Measurements from ENCODE around the gene TAX1BP1. TPM values are rescaled to one million over a fixed set of nuclear protein-coding genes. Genes with fewer than 3 reads are reported as not detected.

Gene TAX1BP1
- polyA plus RNA-seq, 1 donor (not counting 4 experiments of a cell fraction or from before 2014, with no cell fraction given) = 102 TPM

DNA sequence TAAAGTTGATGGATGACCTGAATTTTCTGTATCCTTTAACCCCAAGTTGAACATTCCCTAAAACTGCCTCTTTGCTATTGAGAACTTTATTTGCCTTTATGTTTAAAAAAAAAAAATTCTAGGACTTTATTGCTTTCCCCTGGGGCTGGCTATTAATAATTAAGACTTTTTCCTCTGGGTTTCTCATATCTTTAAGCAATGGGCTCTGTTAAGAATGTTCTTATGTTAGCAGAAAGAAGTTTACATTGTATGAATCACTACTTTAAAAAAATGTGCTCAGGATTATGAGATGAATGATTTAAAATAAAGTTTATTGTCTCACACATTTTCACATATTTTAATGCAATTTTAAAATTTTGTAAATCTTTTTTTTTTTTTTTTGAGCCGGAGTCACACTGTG lies 19.5 kb downstream of the TAX1BP1 start:
- no peak for DNase-seq (ENCODE audit: low read depth, low spot score)
- TF ChIP-seq CTCF (optimal IDR thresholded peaks at IDR 0.05 in 1 of 3, IDR thresholded peaks at IDR 0.05 in 1 of 3, conservative IDR thresholded peaks at IDR 0.05 in 1 of 3; ENCODE audit: extremely low read depth in 1 of 3, insufficient read depth in 2 of 3, low read length in 3 of 3) = no peak
- no peak for TF ChIP-seq EZH2 (IDR thresholded peaks at IDR 0.05; ENCODE audit: low read length)
- H3K36me3 ChIP-seq (ENCODE audit: control insufficient read depth in 2 of 2, extremely low read depth in 1 of 2, insufficient read depth in 2 of 2, low read length in 2 of 2) = peaks cover 1 to 3% of the 10 kb centered on the region in 2 experiments
- no peak overlapping the region for H2AFZ ChIP-seq (ENCODE audit: control insufficient read depth, low read length)
- H3K4me2 ChIP-seq (ENCODE audit: control insufficient read depth, extremely low read depth, insufficient read depth, low read depth, low read length) = no peak overlapping the region
- H3K9me3 ChIP-seq (ENCODE audit: control insufficient read depth, low read depth, low read length) = no peaks in the 10 kb centered on the region
- H3K4me1 ChIP-seq (ENCODE audit: control insufficient read depth, extremely low read depth, insufficient read depth, low read length) = no peaks in the 10 kb centered on the region
- peaks cover 13% of the 10 kb centered on the region for H3K79me2 ChIP-seq (ENCODE audit: control insufficient read depth, insufficient read depth, low read length)
- no peak overlapping the region for H3K9ac ChIP-seq (ENCODE audit: control insufficient read depth, extremely low read depth, insufficient read depth, low read length)
- H4K20me1 ChIP-seq (ENCODE audit: control insufficient read depth, extremely low read depth, insufficient read depth, low read length) = no peaks in the 10 kb centered on the region
- H3K4me3 ChIP-seq (ENCODE audit: control insufficient read depth in 2 of 3, extremely low read depth in 1 of 3, insufficient read depth in 2 of 3, low read depth in 1 of 3, low read length in 3 of 3) = no peak overlapping the region
- H3K27ac ChIP-seq (ENCODE audit: control insufficient read depth, insufficient read depth, low read length) = no peak overlapping the region
- dilution Hi-C loops (cut with MboI; ENCODE audit: extremely low pct_ligation_motif_present, low sequenced_read_pairs) = no loop called here
- no peaks in the 10 kb centered on the region for H3K9me1 ChIP-seq (ENCODE audit: control insufficient read depth, extremely low read depth, insufficient read depth, low read length)
- no peaks in the 10 kb centered on the region for H3K27me3 ChIP-seq (ENCODE audit: control insufficient read depth, extremely low read depth, insufficient read depth, low read length)
- FAIRE-seq = no peak

DNA sequence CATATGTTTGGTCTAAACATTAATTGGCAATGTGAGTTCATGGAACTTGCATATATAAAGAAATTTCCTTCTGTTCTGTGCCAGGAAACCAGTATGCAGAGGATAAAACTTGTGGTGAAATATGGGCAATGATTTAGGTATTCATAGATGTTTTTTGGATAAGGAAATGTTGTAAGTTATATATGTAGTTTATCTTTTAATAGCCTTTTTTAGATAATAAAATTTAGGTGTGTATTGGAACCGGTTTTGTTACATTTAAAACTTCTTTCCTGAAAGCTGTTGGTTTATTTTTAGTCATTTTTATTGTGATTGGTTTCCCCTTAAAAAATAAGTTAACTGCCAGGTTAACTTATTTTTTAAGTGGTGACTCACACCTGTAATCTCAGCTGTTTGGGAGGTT lies 22.1 kb downstream of the TAX1BP1 start:
- FAIRE-seq (no peak), DNase-seq (ENCODE audit: low read depth, low spot score) (no peak)
- H3K9me1 ChIP-seq (ENCODE audit: control insufficient read depth, extremely low read depth, insufficient read depth, low read length) = no peaks in the 10 kb centered on the region
- H3K79me2 ChIP-seq (ENCODE audit: control insufficient read depth, insufficient read depth, low read length) = peaks cover 17% of the 10 kb centered on the region
- H3K36me3 ChIP-seq (ENCODE audit: control insufficient read depth in 2 of 2, extremely low read depth in 1 of 2, insufficient read depth in 2 of 2, low read length in 2 of 2) = peaks cover 3% of the 10 kb centered on the region in 2 experiments
- H3K9me3 ChIP-seq (ENCODE audit: control insufficient read depth, low read depth, low read length) = no peaks in the 10 kb centered on the region
- TF ChIP-seq EZH2 (IDR thresholded peaks at IDR 0.05; ENCODE audit: low read length) (no peak), CTCF (optimal IDR thresholded peaks at IDR 0.05 in 1 of 3, IDR thresholded peaks at IDR 0.05 in 1 of 3, conservative IDR thresholded peaks at IDR 0.05 in 1 of 3; ENCODE audit: extremely low read depth in 1 of 3, insufficient read depth in 2 of 3, low read length in 3 of 3) (no peak)
- dilution Hi-C loops (cut with MboI; ENCODE audit: extremely low pct_ligation_motif_present, low sequenced_read_pairs) = no loop called here
- H3K9ac ChIP-seq (ENCODE audit: control insufficient read depth, extremely low read depth, insufficient read depth, low read length) = no peak overlapping the region
- H4K20me1 ChIP-seq (ENCODE audit: control insufficient read depth, extremely low read depth, insufficient read depth, low read length) = no peaks in the 10 kb centered on the region
- H3K4me2 ChIP-seq (ENCODE audit: control insufficient read depth, extremely low read depth, insufficient read depth, low read depth, low read length) = no peak overlapping the region
- H3K4me3 ChIP-seq (ENCODE audit: control insufficient read depth in 2 of 3, extremely low read depth in 1 of 3, insufficient read depth in 2 of 3, low read depth in 1 of 3, low read length in 3 of 3) = no peak overlapping the region
- H3K27me3 ChIP-seq (ENCODE audit: control insufficient read depth, extremely low read depth, insufficient read depth, low read length) = no peaks in the 10 kb centered on the region
- no peak overlapping the region for H2AFZ ChIP-seq (ENCODE audit: control insufficient read depth, low read length)
- no peaks in the 10 kb centered on the region for H3K4me1 ChIP-seq (ENCODE audit: control insufficient read depth, extremely low read depth, insufficient read depth, low read length)
- no peak overlapping the region for H3K27ac ChIP-seq (ENCODE audit: control insufficient read depth, insufficient read depth, low read length)
